ENCODE results near the gene LPCAT2.

LPCAT2 gene

GRCh38 chr16:55559933-55560516 lies 51.2 kb downstream of the LPCAT2 start:
- no peak for FAIRE-seq

GRCh38 chr16:55561319-55561848 lies 52.5 kb downstream of the LPCAT2 start:
- FAIRE-seq: no peak

- FAIRE-seq: no peak
These were observed 54.1 kb downstream of the LPCAT2 start for GRCh38 chr16:55562936-55563335.

- FAIRE-seq: no peak
These were observed 54.9 kb downstream of the LPCAT2 start for GRCh38 chr16:55563797-55564196.

GRCh38 chr16:55565086-55565485 lies 56.2 kb downstream of the LPCAT2 start:
- FAIRE-seq: no peak

- no peak for FAIRE-seq
These were observed 57.7 kb downstream of the LPCAT2 start, which contains the start of gene CAPNS2 for GRCh38 chr16:55566432-55567175. Gene CAPNS2, plus strand, starts transcription at chr16:55566684. Its CDS starts 73 bp downstream, at chr16:55566757.

GRCh38 chr16:55567382-55567781 lies 58.5 kb downstream of the LPCAT2 start:
- no peak for FAIRE-seq

- FAIRE-seq: no peak
These were observed 59.3 kb downstream of the LPCAT2 start for GRCh38 chr16:55568207-55568606.

GRCh38 chr16:55569025-55569424 lies 60.2 kb downstream of the LPCAT2 start:
- no peak for FAIRE-seq

GRCh38 chr16:55570159-55570558 lies 61.3 kb downstream of the LPCAT2 start:
- no peak for FAIRE-seq

GRCh38 chr16:55571191-55571897 lies 62.5 kb downstream of the LPCAT2 start:
- FAIRE-seq: no peak

GRCh38 chr16:55572439-55572838 lies 63.6 kb downstream of the LPCAT2 start:
- FAIRE-seq: no peak

- no peak for FAIRE-seq
These were observed 65.9 kb downstream of the LPCAT2 start for GRCh38 chr16:55574811-55575210.

- no peak for FAIRE-seq
These were observed 66.6 kb downstream of the LPCAT2 start for GRCh38 chr16:55575496-55575895.

- no peak for FAIRE-seq
These were observed 67.5 kb downstream of the LPCAT2 start for GRCh38 chr16:55576384-55576783.

GRCh38 chr16:55577887-55578286 lies 69.0 kb downstream of the LPCAT2 start:
- FAIRE-seq: no peak

- no peak for FAIRE-seq
These were observed 76.8 kb downstream of the LPCAT2 start for GRCh38 chr16:55585631-55586030.

- FAIRE-seq: no peak
These were observed 79.9 kb downstream of the LPCAT2 start for GRCh38 chr16:55588799-55589198.

- FAIRE-seq: no peak
These were observed 83.4 kb downstream of the LPCAT2 start for GRCh38 chr16:55592306-55592705.

- no peak for FAIRE-seq
These were observed 89.1 kb downstream of the LPCAT2 start for GRCh38 chr16:55597928-55598327.

- no peak for FAIRE-seq
These were observed 97.0 kb downstream of the LPCAT2 start for GRCh38 chr16:55605754-55606336.

- no peak for FAIRE-seq
These were observed 104.9 kb downstream of the LPCAT2 start for GRCh38 chr16:55613613-55614335.

- FAIRE-seq: no peak
These were observed 106.2 kb downstream of the LPCAT2 start for GRCh38 chr16:55615071-55615470.

All from A204.1 (cell line).